D721Med (cell line): ENCODE measurements around the gene NFE2.
A peak's percentile ranks its signal among the peaks of the same experiment; 100 is the strongest.

Source experiments
- DNase-seq: peaks from one replicate; pipeline ENCODE4 v3.0.0; 2011; ENCODE audit warnings: low spot score; ENCODE audit not compliant: insufficient read length
- FAIRE-seq: peaks from 2 replicates; lab custom pipeline; 2011; peaks lifted over from hg19 to GRCh38; lab: Jason Lieb, UNC
- CTCF ChIP-seq: IDR thresholded peaks from 2 replicates; pipeline ENCODE4 v1.5.1; 2012; ENCODE audit warnings: mild to moderate bottlenecking, control low read depth; ENCODE audit not compliant: insufficient read depth; ENCODE audit errors: missing control alignments

NFE2 gene

GRCh38 chr12:54296393-54297099, 4.3 kb downstream of the NFE2 start:
- DNase-seq (no peak), FAIRE-seq (no peak)
- TF ChIP-seq CTCF, result no peak

GRCh38 chr12:54294953-54295566, 5.8 kb downstream of the NFE2 start:
- FAIRE-seq (no peak), DNase-seq (no peak)
- TF ChIP-seq CTCF, result no peak

GRCh38 chr12:54294152-54294952, 6.5 kb downstream of the NFE2 start:
- peak; percentile 66 for TF ChIP-seq CTCF
- no peak for DNase-seq
- FAIRE-seq, result no peak

- DNase-seq, result no peak
Observed at GRCh38 chr12:54292931-54293241, 7.9 kb downstream of the NFE2 start.

GRCh38 chr12:54292083-54292930, 8.5 kb downstream of the NFE2 start:
- DNase-seq (no peak), FAIRE-seq (no peak)

More at GRCh38 chr12:54292931-54293241, 7.9 kb downstream of the NFE2 start:
- no peak for FAIRE-seq
- no peak for TF ChIP-seq CTCF

More at GRCh38 chr12:54292083-54292930, 8.5 kb downstream of the NFE2 start:
- no peak for TF ChIP-seq CTCF
